ENCODE measurements around the gene KSR2.

The KSR2 gene

GRCh38 chr12:117527479-117527855 is 441.3 kb downstream of the KSR2 start:
- H3K79me2 ChIP-seq (ENCODE audit: low read length): no peaks in the 10 kb centered on the region
- no peaks in the 10 kb centered on the region for H4K20me1 ChIP-seq (ENCODE audit: insufficient read depth, low read length)
- H3K36me3 ChIP-seq (replicated peaks; ENCODE audit: low read depth, low read length): no peaks in the 10 kb centered on the region
- H3K4me1 ChIP-seq (ENCODE audit: low read length): no peaks in the 10 kb centered on the region
- H3K9ac ChIP-seq (ENCODE audit: low read length): no peak overlapping the region
- no peaks in the 10 kb centered on the region for H3K9me3 ChIP-seq (ENCODE audit: insufficient read depth, low read length)
- H3K27ac ChIP-seq (ENCODE audit: low read length): no peak overlapping the region
- no peak overlapping the region for H2AFZ ChIP-seq (ENCODE audit: low read depth, low read length)
- no peak for TF ChIP-seq EZH2phosphoT487 (IDR thresholded peaks at IDR 0.05; ENCODE audit: low read depth)
- TF ChIP-seq, protein P1, sequence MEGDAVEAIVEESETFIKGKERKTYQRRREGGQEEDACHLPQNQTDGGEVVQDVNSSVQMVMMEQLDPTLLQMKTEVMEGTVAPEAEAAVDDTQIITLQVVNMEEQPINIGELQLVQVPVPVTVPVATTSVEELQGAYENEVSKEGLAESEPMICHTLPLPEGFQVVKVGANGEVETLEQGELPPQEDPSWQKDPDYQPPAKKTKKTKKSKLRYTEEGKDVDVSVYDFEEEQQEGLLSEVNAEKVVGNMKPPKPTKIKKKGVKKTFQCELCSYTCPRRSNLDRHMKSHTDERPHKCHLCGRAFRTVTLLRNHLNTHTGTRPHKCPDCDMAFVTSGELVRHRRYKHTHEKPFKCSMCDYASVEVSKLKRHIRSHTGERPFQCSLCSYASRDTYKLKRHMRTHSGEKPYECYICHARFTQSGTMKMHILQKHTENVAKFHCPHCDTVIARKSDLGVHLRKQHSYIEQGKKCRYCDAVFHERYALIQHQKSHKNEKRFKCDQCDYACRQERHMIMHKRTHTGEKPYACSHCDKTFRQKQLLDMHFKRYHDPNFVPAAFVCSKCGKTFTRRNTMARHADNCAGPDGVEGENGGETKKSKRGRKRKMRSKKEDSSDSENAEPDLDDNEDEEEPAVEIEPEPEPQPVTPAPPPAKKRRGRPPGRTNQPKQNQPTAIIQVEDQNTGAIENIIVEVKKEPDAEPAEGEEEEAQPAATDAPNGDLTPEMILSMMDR (IDR thresholded peaks at IDR 0.05; ENCODE audit: low read depth, low read length): no peak
- H3K4me2 ChIP-seq (ENCODE audit: low read length): no peak overlapping the region
- H3K4me3 ChIP-seq (ENCODE audit: low read length): no peak overlapping the region
- H3K27me3 ChIP-seq (ENCODE audit: low read depth, low read length): peaks cover 15% of the 10 kb centered on the region; the same call in 1 of the 2 replicates

- Histone ChIP-seq H3K4me3 (ENCODE audit: low read length) (no peak overlapping the region), H3K4me2 (ENCODE audit: low read length) (no peak overlapping the region), H3K9me3 (ENCODE audit: insufficient read depth, low read length) (no peaks in the 10 kb centered on the region), H3K9ac (ENCODE audit: low read length) (no peak overlapping the region), H3K27ac (ENCODE audit: low read length) (no peak overlapping the region), H2AFZ (ENCODE audit: low read depth, low read length) (no peak overlapping the region), H3K79me2 (ENCODE audit: low read length) (no peaks in the 10 kb centered on the region), H4K20me1 (ENCODE audit: insufficient read depth, low read length) (no peaks in the 10 kb centered on the region), H3K4me1 (ENCODE audit: low read length) (no peaks in the 10 kb centered on the region), H3K27me3 (ENCODE audit: low read depth, low read length) (peaks cover 10% of the 10 kb centered on the region; the same call in 1 of the 2 replicates), H3K36me3 (replicated peaks; ENCODE audit: low read depth, low read length) (no peaks in the 10 kb centered on the region)
- TF ChIP-seq, protein P1 (IDR thresholded peaks at IDR 0.05; ENCODE audit: low read depth, low read length): no peak
- no peak for TF ChIP-seq EZH2phosphoT487 (IDR thresholded peaks at IDR 0.05; ENCODE audit: low read depth)
Observed at GRCh38 chr12:117526757-117527478, 441.9 kb downstream of the KSR2 start.

- Histone ChIP-seq H3K4me1 (ENCODE audit: low read length) (no peaks in the 10 kb centered on the region), H2AFZ (ENCODE audit: low read depth, low read length) (no peak overlapping the region), H3K27me3 (ENCODE audit: low read depth, low read length) (peaks cover 3% of the 10 kb centered on the region; the same call in 1 of the 2 replicates), H3K9ac (ENCODE audit: low read length) (no peak overlapping the region), H3K9me3 (ENCODE audit: insufficient read depth, low read length) (no peaks in the 10 kb centered on the region), H3K36me3 (replicated peaks; ENCODE audit: low read depth, low read length) (no peaks in the 10 kb centered on the region), H3K4me2 (ENCODE audit: low read length) (no peak overlapping the region), H4K20me1 (ENCODE audit: insufficient read depth, low read length) (no peaks in the 10 kb centered on the region), H3K4me3 (ENCODE audit: low read length) (no peak overlapping the region), H3K79me2 (ENCODE audit: low read length) (no peaks in the 10 kb centered on the region), H3K27ac (ENCODE audit: low read length) (no peak overlapping the region)
- TF ChIP-seq EZH2phosphoT487 (IDR thresholded peaks at IDR 0.05; ENCODE audit: low read depth): no peak
- TF ChIP-seq, protein P1 (IDR thresholded peaks at IDR 0.05; ENCODE audit: low read depth, low read length): no peak
Observed at GRCh38 chr12:117525766-117526165, 443.0 kb downstream of the KSR2 start.

- H3K4me1 ChIP-seq (ENCODE audit: low read length): no peaks in the 10 kb centered on the region
- H3K4me3 ChIP-seq (ENCODE audit: low read length): no peak overlapping the region
- no peak overlapping the region for H2AFZ ChIP-seq (ENCODE audit: low read depth, low read length)
- H3K27ac ChIP-seq (ENCODE audit: low read length): no peak overlapping the region
- H3K4me2 ChIP-seq (ENCODE audit: low read length): no peak overlapping the region
- H4K20me1 ChIP-seq (ENCODE audit: insufficient read depth, low read length): no peaks in the 10 kb centered on the region
- TF ChIP-seq, protein P1 (IDR thresholded peaks at IDR 0.05; ENCODE audit: low read depth, low read length): no peak
- no peak for TF ChIP-seq EZH2phosphoT487 (IDR thresholded peaks at IDR 0.05; ENCODE audit: low read depth)
- H3K36me3 ChIP-seq (replicated peaks; ENCODE audit: low read depth, low read length): no peaks in the 10 kb centered on the region
- no peak overlapping the region for H3K9ac ChIP-seq (ENCODE audit: low read length)
- peaks cover 3% of the 10 kb centered on the region; the same call in 1 of the 2 replicates for H3K27me3 ChIP-seq (ENCODE audit: low read depth, low read length)
- no peaks in the 10 kb centered on the region for H3K9me3 ChIP-seq (ENCODE audit: insufficient read depth, low read length)
- H3K79me2 ChIP-seq (ENCODE audit: low read length): no peaks in the 10 kb centered on the region
Observed at GRCh38 chr12:117524806-117525205, 444.0 kb downstream of the KSR2 start.

All from OCI-LY3 (cell line).